ENCODE data around the gene SPATA13.

- TF ChIP-seq POLR2AphosphoS5 (IDR thresholded peaks at IDR 0.05; ENCODE audit: low read depth, low read length), result no peak
- no peak for TF ChIP-seq FOXP2 (optimal IDR thresholded peaks at IDR 0.05; ENCODE audit: borderline replicate concordance, extremely low read depth, extremely low read length, insufficient read depth)
- TF ChIP-seq SIN3A (IDR thresholded peaks at IDR 0.05; ENCODE audit: borderline replicate concordance, insufficient read depth, low read length), result no peak
- TF ChIP-seq REST (IDR thresholded peaks at IDR 0.05; ENCODE audit: insufficient read depth in 1 of 2, low read depth in 2 of 2, low read length in 2 of 2), result no peak
Observed at GRCh38 chr13:24153347-24153746, 7.2 kb upstream of the SPATA13 start.

Measured in PFSK-1 (cell line).